HEK293 (cell line): ENCODE measurements around the gene DBX1.

ENCODE experiments used
- BCL11A ChIP-seq: fragments of 450-650 bp; formaldehyde crosslinking; IDR thresholded peaks from 2 replicates; pipeline ENCODE4 v1.5.1; 2016; ENCODE audit warnings: low read depth, missing biosample characterization, missing genetic modification characterization
- CTCF ChIP-seq: fragments of 450-650 bp; formaldehyde crosslinking; IDR thresholded peaks from 2 replicates; pipeline ENCODE4 v1.5.1; 2016; ENCODE audit warnings: missing biosample characterization, missing genetic modification characterization
- GLIS2 ChIP-seq: fragments of 450-650 bp; formaldehyde crosslinking; IDR thresholded peaks from 2 replicates; pipeline ENCODE4 v1.5.1; 2016; ENCODE audit warnings: missing biosample characterization, missing genetic modification characterization
- TCF7L2 ChIP-seq: IDR thresholded peaks from 2 replicates; pipeline ENCODE4 v1.6.1; 2011; ENCODE audit warnings: low read depth, mild to moderate bottlenecking, inconsistent platforms, low read length, moderate library complexity, borderline replicate concordance
- ZNF133 ChIP-seq: fragments of 450-650 bp; formaldehyde crosslinking; IDR thresholded peaks from 2 replicates; pipeline ENCODE4 v1.5.1; 2016; ENCODE audit warnings: missing biosample characterization, missing genetic modification characterization
- ZNF157 ChIP-seq: fragments of 450-650 bp; formaldehyde crosslinking; IDR thresholded peaks from 2 replicates; pipeline ENCODE4 v1.5.1; 2016; ENCODE audit warnings: missing biosample characterization, missing genetic modification characterization
- ZNF394 ChIP-seq: fragments of 450-650 bp; formaldehyde crosslinking; IDR thresholded peaks from 2 replicates; pipeline ENCODE4 v1.5.1; 2016; ENCODE audit warnings: missing biosample characterization, missing genetic modification characterization, mild to moderate bottlenecking, moderate library complexity, borderline replicate concordance
- ZNF404 ChIP-seq: fragments of 450-650 bp; formaldehyde crosslinking; IDR thresholded peaks from 2 replicates; pipeline ENCODE4 v1.5.1; 2017; ENCODE audit warnings: missing biosample characterization, missing genetic modification characterization
- TF ChIP-seq, protein P1 (sequence below): fragments of 450-650 bp; formaldehyde crosslinking; IDR thresholded peaks from 2 replicates; pipeline ENCODE4 v1.5.1; 2016; ENCODE audit warnings: missing biosample characterization, missing genetic modification characterization

- TF ChIP-seq ZNF157 (tag by site-specific recombination) (no peak), ZNF394 (tag by site-specific recombination) (no peak), ZNF133 (tag by site-specific recombination) (no peak), CTCF (no peak), GLIS2 (tag by site-specific recombination) (no peak), ZNF404 (tag by site-specific recombination) (no peak), BCL11A (tag by site-specific recombination) (no peak), TCF7L2 (no peak)
- TF ChIP-seq, protein P1, sequence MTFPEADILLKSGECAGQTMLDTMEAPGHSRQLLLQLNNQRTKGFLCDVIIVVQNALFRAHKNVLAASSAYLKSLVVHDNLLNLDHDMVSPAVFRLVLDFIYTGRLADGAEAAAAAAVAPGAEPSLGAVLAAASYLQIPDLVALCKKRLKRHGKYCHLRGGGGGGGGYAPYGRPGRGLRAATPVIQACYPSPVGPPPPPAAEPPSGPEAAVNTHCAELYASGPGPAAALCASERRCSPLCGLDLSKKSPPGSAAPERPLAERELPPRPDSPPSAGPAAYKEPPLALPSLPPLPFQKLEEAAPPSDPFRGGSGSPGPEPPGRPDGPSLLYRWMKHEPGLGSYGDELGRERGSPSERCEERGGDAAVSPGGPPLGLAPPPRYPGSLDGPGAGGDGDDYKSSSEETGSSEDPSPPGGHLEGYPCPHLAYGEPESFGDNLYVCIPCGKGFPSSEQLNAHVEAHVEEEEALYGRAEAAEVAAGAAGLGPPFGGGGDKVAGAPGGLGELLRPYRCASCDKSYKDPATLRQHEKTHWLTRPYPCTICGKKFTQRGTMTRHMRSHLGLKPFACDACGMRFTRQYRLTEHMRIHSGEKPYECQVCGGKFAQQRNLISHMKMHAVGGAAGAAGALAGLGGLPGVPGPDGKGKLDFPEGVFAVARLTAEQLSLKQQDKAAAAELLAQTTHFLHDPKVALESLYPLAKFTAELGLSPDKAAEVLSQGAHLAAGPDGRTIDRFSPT = no peak
These were observed 3.2 kb downstream of the DBX1 start for GRCh38 chr11:20156876-20157613.
